CD4-positive, alpha-beta T cell treated with Interleukin-6 for 4 hours (primary cell): ENCODE data around the gene C1orf146.
"Not testable (repeated sequence)": the region's sequence is repeated elsewhere in the genome, so short reads cannot be mapped to it uniquely, and the experiment has no call there.

Source experiments
- DNase-seq: peaks from one replicate; pipeline ENCODE4 v3.0.0-alpha.2; 2020; ENCODE audit warnings: mixed read lengths

The C1orf146 gene

GRCh38 chr1:92217721-92218120 is at the start of gene C1orf146:
C1orf146 (plus strand) TSS chr1:92217915; CDS start chr1:92231421, 13,506 bp downstream.
- no peak for DNase-seq

- DNase-seq: no peak
These were observed 49.1 kb upstream of the C1orf146 start for GRCh38 chr1:92168657-92169056.

- no peak for DNase-seq
These were observed 48.3 kb upstream of the C1orf146 start for GRCh38 chr1:92169214-92170005.

GRCh38 chr1:92184632-92185031 is 33.1 kb upstream of the C1orf146 start:
- DNase-seq: no peak

GRCh38 chr1:92186081-92186480 is 31.6 kb upstream of the C1orf146 start:
- no peak for DNase-seq

GRCh38 chr1:92188436-92189255 is 29.1 kb upstream of the C1orf146 start:
- no peak for DNase-seq

GRCh38 chr1:92191726-92192125 is 26.0 kb upstream of the C1orf146 start:
- DNase-seq: no peak

GRCh38 chr1:92192246-92192645 is 25.5 kb upstream of the C1orf146 start:
- DNase-seq: no peak

GRCh38 chr1:92194511-92194910 is 23.2 kb upstream of the C1orf146 start:
- DNase-seq: no peak

- DNase-seq: no peak
These were observed 15.7 kb upstream of the C1orf146 start for GRCh38 chr1:92201973-92202372.

GRCh38 chr1:92203105-92203504 is 14.6 kb upstream of the C1orf146 start:
- no peak for DNase-seq

- DNase-seq: no peak
These were observed 7.0 kb upstream of the C1orf146 start for GRCh38 chr1:92210701-92211100.

GRCh38 chr1:92211166-92211565 is 6.5 kb upstream of the C1orf146 start:
- no peak for DNase-seq

GRCh38 chr1:92218559-92218958 is 844 bp downstream of the C1orf146 start:
- DNase-seq: no peak

GRCh38 chr1:92219028-92219427 is 1.3 kb downstream of the C1orf146 start:
- DNase-seq: no peak

- DNase-seq: no peak
These were observed 10.7 kb downstream of the C1orf146 start for GRCh38 chr1:92228401-92228800.

- DNase-seq: no peak
These were observed 13.0 kb downstream of the C1orf146 start for GRCh38 chr1:92230736-92231135.

- DNase-seq: no peak
These were observed 22.3 kb downstream of the C1orf146 start for GRCh38 chr1:92240034-92240433.

GRCh38 chr1:92244376-92244775 is 26.7 kb downstream of the C1orf146 start:
- no peak for DNase-seq

- DNase-seq: not testable (repeated sequence)
These were observed 37.0 kb downstream of the C1orf146 start for GRCh38 chr1:92254714-92255113.

- no peak for DNase-seq
These were observed 41.6 kb downstream of the C1orf146 start for GRCh38 chr1:92259350-92259749.

GRCh38 chr1:92262516-92262915 is 44.8 kb downstream of the C1orf146 start:
- no peak for DNase-seq

GRCh38 chr1:92273039-92273438 is 55.3 kb downstream of the C1orf146 start:
- DNase-seq: no peak

- DNase-seq: no peak
These were observed 57.2 kb downstream of the C1orf146 start for GRCh38 chr1:92274939-92275338.
